Left lung (tissue), 10 donors: ENCODE measurements around the gene GGA3. TPM values are rescaled to one million over a fixed set of nuclear protein-coding genes. Genes with fewer than 3 reads are reported as not detected.

Experiments used
- ATAC-seq: fragments of 200-7000 bp; cut with Tn5 transposase; one replicate; pipeline ENCODE4 v1.9.1; 2020; ENCODE audit warnings: moderate library complexity
- DNase-seq, 4 donors: peaks; one replicate each; pipeline ENCODE4 v3.0.0-alpha.2; 2013 to 2020
- H3K27ac ChIP-seq, 2 donors: fragments of 200-600 bp; sonication (generic) in 1 of 2; one replicate each; pipeline versions ENCODE4 v1.5.0 to v1.8.0; 2020 to 2021
- H3K27me3 ChIP-seq, 2 donors: fragments of 200-600 bp; sonication (generic) in 1 of 2; one replicate each; pipeline versions ENCODE4 v1.5.0 to v1.8.0; 2020 to 2021
- H3K36me3 ChIP-seq, 2 donors: fragments of 200-600 bp; sonication (generic) in 1 of 2; one replicate each; pipeline versions ENCODE4 v1.5.0 to v1.8.0; 2020 to 2021
- H3K4me1 ChIP-seq, 2 donors: fragments of 200-600 bp; one replicate each; pipeline ENCODE4 v1.8.0; 2021
- H3K4me3 ChIP-seq, 2 donors: fragments of 200-600 bp; sonication (generic) in 1 of 2; one replicate each; pipeline versions ENCODE4 v1.5.0 to v1.8.0; 2020 to 2021; ENCODE audit warnings: mild to moderate bottlenecking in 1 of 2
- H3K9me3 ChIP-seq, 2 donors: fragments of 200-600 bp; sonication (generic) in 1 of 2; one replicate each; pipeline versions ENCODE4 v1.5.0 to v1.8.0; 2020 to 2021
- CTCF ChIP-seq, 2 donors: fragments of 200-600 bp; sonication (generic) in 1 of 2; IDR thresholded peaks; one replicate each; pipeline versions ENCODE4 v1.5.0 to v1.8.0; 2021; ENCODE audit warnings: antibody characterized with exemption in 2 of 2
- intact Hi-C, 2 donors: fragments of 100-400 bp; cut with DNase I; formaldehyde crosslinking; loops; one replicate each; pipeline versions ENCODE4 v1.11.2 to v1.14.2; 2022
- polyA plus RNA-seq, 6 donors: library from polyadenylated mRNA; unstranded; fragments of 120-200 nt; gene quantifications; one replicate each; pipeline ENCODE4 v1.2.1, GENCODE V29; 2013; ENCODE audit not compliant: insufficient read length in 6 of 6
- total RNA-seq, 2 donors: library from RNA; stranded (reverse); fragmentation: NEBNext Ultra II Directional; extraction: Animal tissue kit (Norgen Biotek cat#: 25700); gene quantifications; one replicate each; pipeline ENCODE4 v1.2.1, GENCODE V29; 2021
- donor health status: DM: no; HTN: yes; CAD: no.
- donor health status: DM: no; HTN: no; CAD: no.

GGA3 gene
- total and polyA plus RNA-seq, 8 donors, result 41.2 to 54.7 (median 45.1) TPM

- peak overlapping the region in 1 of 2 donors; percentile 66 for H3K27ac ChIP-seq
- DNase-seq (peak in 1 of 4 donors; percentile 6), ATAC-seq (no peak)
- H3K9me3 ChIP-seq, result no peaks in the 10 kb centered on the region
- TF ChIP-seq CTCF (IDR thresholded peaks at IDR 0.05), result no peak
- peaks cover 0 to 5% of the 10 kb centered on the region in 2 donors for H3K36me3 ChIP-seq
- H3K4me3 ChIP-seq, result no peak overlapping the region
- H3K4me1 ChIP-seq, result peaks cover 0 to 33% of the 10 kb centered on the region in 2 donors
- intact Hi-C loops, result no loop called here
- H3K27me3 ChIP-seq, result no peaks in the 10 kb centered on the region
These were observed 9.2 kb downstream of the GGA3 start for GRCh38 chr17:75252039-75252816.

DNA sequence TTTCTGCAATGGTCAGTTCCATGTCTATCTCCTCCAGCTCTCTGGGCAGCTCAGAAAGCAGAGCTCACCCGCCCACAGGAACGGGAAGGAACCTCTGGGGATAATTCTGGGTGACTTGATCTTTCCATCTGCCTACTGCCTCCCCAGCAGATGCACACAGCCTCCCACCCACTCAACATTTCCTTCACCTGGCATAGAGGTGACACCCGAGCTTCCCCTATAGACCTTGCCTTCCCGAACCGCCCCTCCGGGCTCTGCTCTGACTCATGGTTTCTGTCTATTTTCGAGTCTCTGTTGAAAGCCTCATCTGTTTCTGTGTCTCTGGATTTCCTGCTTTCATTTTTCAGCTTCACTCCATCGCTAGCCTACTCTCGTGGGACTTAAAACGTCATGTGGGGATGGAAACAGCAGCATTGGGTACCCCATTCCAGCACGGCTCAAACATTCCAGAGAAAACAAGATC, 11.4 kb downstream of the GGA3 start:
- H3K27ac ChIP-seq, result no peak overlapping the region
- ATAC-seq (peak; percentile 56), DNase-seq (peak in 1 of 4 donors; percentile 37)
- no peaks in the 10 kb centered on the region for H3K9me3 ChIP-seq
- TF ChIP-seq CTCF (IDR thresholded peaks at IDR 0.05), result no peak
- intact Hi-C loops, result no loop called here
- H3K4me1 ChIP-seq, result peaks cover 0 to 29% of the 10 kb centered on the region in 2 donors
- peaks cover 3 to 23% of the 10 kb centered on the region in 2 donors for H3K36me3 ChIP-seq
- no peaks in the 10 kb centered on the region for H3K27me3 ChIP-seq
- H3K4me3 ChIP-seq, result no peak overlapping the region

- Histone ChIP-seq H3K27ac (no peak overlapping the region), H3K4me3 (no peak overlapping the region), H3K27me3 (no peaks in the 10 kb centered on the region), H3K36me3 (peaks cover 3 to 28% of the 10 kb centered on the region in 2 donors), H3K9me3 (no peaks in the 10 kb centered on the region), H3K4me1 (peaks cover 0 to 33% of the 10 kb centered on the region in 2 donors)
- ATAC-seq (no peak), DNase-seq (no peak)
- TF ChIP-seq CTCF (IDR thresholded peaks at IDR 0.05), result no peak
- intact Hi-C loops, result no loop called here
These were observed 11.8 kb downstream of the GGA3 start for GRCh38 chr17:75249564-75249963.

- no peak for DNase-seq
- Histone ChIP-seq H3K27me3 (no peaks in the 10 kb centered on the region), H3K36me3 (peaks cover 9 to 59% of the 10 kb centered on the region in 2 donors), H3K27ac (no peak overlapping the region), H3K9me3 (no peaks in the 10 kb centered on the region), H3K4me3 (no peak overlapping the region), H3K4me1 (peaks cover 0 to 31% of the 10 kb centered on the region in 2 donors)
- intact Hi-C loops, result no loop called here
- TF ChIP-seq CTCF (IDR thresholded peaks at IDR 0.05), result no peak
- ATAC-seq, result no peak
These were observed 15.0 kb downstream of the GGA3 start for GRCh38 chr17:75246404-75246803.

DNA sequence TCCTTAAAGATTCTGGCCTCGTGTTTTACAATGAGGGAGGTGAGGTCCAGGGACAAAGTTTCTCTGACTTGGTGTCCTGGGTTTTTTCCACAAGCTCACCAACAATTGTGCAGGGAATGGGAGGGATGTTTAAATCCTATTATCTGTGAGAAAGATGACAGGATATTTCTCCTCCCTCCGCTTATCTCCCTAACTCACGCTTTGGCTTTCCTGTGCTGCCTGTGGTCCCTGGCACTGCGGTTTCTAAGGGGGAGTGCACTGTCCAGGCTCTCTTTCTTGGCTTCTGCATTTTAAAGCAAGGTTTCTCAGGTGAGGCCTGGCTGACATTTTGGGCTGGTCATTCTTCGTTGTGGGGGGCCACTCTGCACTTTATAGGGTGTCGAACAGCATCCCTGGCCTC, 16.4 kb downstream of the GGA3 start:
- intact Hi-C loops, result no loop called here
- Histone ChIP-seq H3K36me3 (peaks cover 9 to 73% of the 10 kb centered on the region in 2 donors), H3K4me1 (peaks cover 0 to 17% of the 10 kb centered on the region in 2 donors), H3K27me3 (no peaks in the 10 kb centered on the region), H3K9me3 (no peaks in the 10 kb centered on the region), H3K27ac (no peak overlapping the region), H3K4me3 (no peak overlapping the region)
- no peak for TF ChIP-seq CTCF (IDR thresholded peaks at IDR 0.05)
- DNase-seq (no peak), ATAC-seq (no peak)
